Fibroblast of skin of abdomen (primary cell): ENCODE results near the gene SPATA31A5. TPM values are rescaled to one million over a fixed set of nuclear protein-coding genes. Genes with fewer than 3 reads are reported as not detected.
"Not testable (repeated sequence)": the region's sequence is repeated elsewhere in the genome, so short reads cannot be mapped to it uniquely, and the experiment has no call there.

ENCODE experiments used
- DNase-seq: peaks from one replicate; pipeline ENCODE4 v3.0.0-alpha.2; 2013
- polyA plus RNA-seq, 2 experiments: library from polyadenylated mRNA; unstranded; fragments of 120-200 nt; gene quantifications; one replicate each; pipeline ENCODE4 v1.2.1, GENCODE V29; 2013; ENCODE audit not compliant: insufficient read length in 2 of 2

Gene SPATA31A5
- polyA plus RNA-seq (2013, experiment 1 of 2; ENCODE audit: insufficient read length) = not detected
- not detected for polyA plus RNA-seq (2013, experiment 2 of 2; ENCODE audit: insufficient read length)

DNA sequence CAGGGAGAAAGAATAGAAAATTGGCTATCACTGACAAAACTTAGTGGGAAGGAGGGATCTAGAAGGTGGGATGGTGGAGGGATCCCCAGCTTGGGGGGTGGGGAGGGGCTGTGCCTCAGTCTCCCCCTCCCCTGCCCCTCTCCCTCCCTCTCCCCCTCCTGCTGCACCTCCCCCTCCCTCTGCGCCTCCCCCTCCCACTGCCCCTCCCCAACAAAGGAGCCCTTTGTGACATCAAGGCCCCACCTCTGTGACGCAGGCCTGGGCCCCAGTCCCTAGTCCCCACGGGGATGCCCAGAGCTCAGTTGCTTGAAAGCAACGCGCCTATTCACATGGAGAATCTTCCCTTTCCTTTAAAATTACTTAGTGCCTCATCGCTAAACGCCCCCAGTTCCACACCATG, at the start of gene SPATA31A5:
TSS of gene SPATA31A5 (plus strand) at position 301 of the 400 bp plus-strand sequence. CDS start at position 330, 29 bp downstream.
- not testable (repeated sequence) for DNase-seq

- not testable (repeated sequence) for DNase-seq
These were observed 48.8 kb downstream of the SPATA31A5 start for GRCh38 chr9:60962990-60963350.

DNA sequence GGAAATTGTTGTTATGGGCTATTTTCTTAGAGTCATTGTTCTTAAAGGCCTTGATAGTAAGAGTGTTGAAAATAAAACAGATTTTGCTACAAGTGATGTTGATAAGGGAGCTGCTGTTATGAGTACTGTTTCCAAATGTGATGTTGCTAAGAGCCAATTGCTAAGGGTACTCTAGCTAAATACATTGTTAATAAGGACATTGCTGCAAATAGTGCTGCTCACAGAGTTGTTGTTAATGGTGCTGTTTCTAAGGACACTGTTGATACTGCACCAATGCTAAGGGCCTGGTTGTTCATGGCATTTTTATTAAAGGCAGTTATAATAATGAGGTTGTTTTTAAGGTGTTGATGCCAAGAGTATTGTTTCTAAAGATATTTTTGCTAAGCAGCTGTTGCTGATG, 52.2 kb downstream of the SPATA31A5 start:
- DNase-seq = not testable (repeated sequence)
